HEK293 (cell line): ENCODE results near the gene THBS1.
A peak's percentile ranks its signal among the peaks of the same experiment; 100 is the strongest.

Experiments used
- CTCF ChIA-PET: fragments of 350-600 bp; formaldehyde crosslinking; extraction: SDS; loops from one replicate; lab custom pipeline; 2021; ENCODE audit warnings: antibody characterized with exemption; lab: Yijun Ruan, JAX
- POLR2A ChIA-PET: fragments of 300-600 bp; formaldehyde crosslinking; extraction: SDS; loops from one replicate; lab custom pipeline; 2020; ENCODE audit warnings: antibody characterized with exemption, inconsistent platforms; lab: Yijun Ruan, JAX
- H3K27ac ChIP-seq: fragments of 200-500 bp; sonication (Bioruptor generic); 2 replicates; pipeline ENCODE4 v1.5.1; 2014; ENCODE audit warnings: low read depth, low read length, control low read depth, inconsistent platforms; ENCODE audit errors: extremely low read depth
- H3K36me3 ChIP-seq, 2 experiments: fragments of 200-500 bp in 1 of 2; sonication (Bioruptor generic) in 1 of 2; 1 replicate in 1 of 2; 2 replicates in 1 of 2; pipeline ENCODE4 v1.5.1; 2014 to 2017; ENCODE audit warnings: inconsistent platforms in 2 of 2, low read length in 2 of 2; ENCODE audit not compliant: control insufficient read depth in 2 of 2, insufficient read depth in 1 of 2
- H3K4me1 ChIP-seq: fragments of 200-500 bp; sonication (Bioruptor generic); 2 replicates; pipeline ENCODE4 v1.5.1; 2014; ENCODE audit warnings: mild to moderate bottlenecking, low read length, inconsistent platforms; ENCODE audit not compliant: control insufficient read depth, insufficient read depth
- H3K4me3 ChIP-seq: 2 replicates; pipeline ENCODE4 v1.5.1; 2011; ENCODE audit warnings: low read depth, mild to moderate bottlenecking, control low read depth, low read length, moderate library complexity
- H3K9me3 ChIP-seq: fragments of 200-500 bp; sonication (Bioruptor generic); 2 replicates; pipeline ENCODE4 v1.5.1; 2014; ENCODE audit warnings: low read depth, low read length, inconsistent platforms; ENCODE audit not compliant: control insufficient read depth, insufficient read depth
- ZBTB17 ChIP-seq: fragments of 450-650 bp; formaldehyde crosslinking; IDR thresholded peaks from 2 replicates; pipeline ENCODE4 v1.5.1; 2016; ENCODE audit warnings: missing biosample characterization, missing genetic modification characterization
- ZNF112 ChIP-seq: fragments of 450-650 bp; formaldehyde crosslinking; IDR thresholded peaks from 2 replicates; pipeline ENCODE4 v1.5.0; 2017; ENCODE audit warnings: missing biosample characterization, missing genetic modification characterization
- ZNF221 ChIP-seq: fragments of 450-650 bp; formaldehyde crosslinking; IDR thresholded peaks from 2 replicates; pipeline ENCODE4 v1.5.1; 2017; ENCODE audit warnings: missing biosample characterization, missing genetic modification characterization, borderline replicate concordance
- ZNF404 ChIP-seq: fragments of 450-650 bp; formaldehyde crosslinking; IDR thresholded peaks from 2 replicates; pipeline ENCODE4 v1.5.1; 2017; ENCODE audit warnings: missing biosample characterization, missing genetic modification characterization
- ZNF560 ChIP-seq: fragments of 450-650 bp; formaldehyde crosslinking; IDR thresholded peaks from 2 replicates; pipeline ENCODE4 v1.5.1; 2017; ENCODE audit warnings: missing biosample characterization, missing genetic modification characterization, borderline replicate concordance
- ZNF621 ChIP-seq: fragments of 450-650 bp; formaldehyde crosslinking; IDR thresholded peaks from 2 replicates; pipeline ENCODE4 v1.5.1; 2017; ENCODE audit warnings: missing biosample characterization, missing genetic modification characterization
- ZNF654 ChIP-seq: fragments of 450-650 bp; formaldehyde crosslinking; IDR thresholded peaks from 2 replicates; pipeline ENCODE4 v1.5.1; 2016; ENCODE audit warnings: low read depth, missing biosample characterization, missing genetic modification characterization
- TF ChIP-seq, protein P1 (sequence below): fragments of 450-650 bp; formaldehyde crosslinking; IDR thresholded peaks from 2 replicates; pipeline ENCODE4; 2016; ENCODE audit warnings: missing biosample characterization, missing genetic modification characterization
- TF ChIP-seq, protein P2 (sequence below): fragments of 450-650 bp; formaldehyde crosslinking; IDR thresholded peaks from 2 replicates; pipeline ENCODE4 v1.5.0; 2017; ENCODE audit warnings: missing biosample characterization, missing genetic modification characterization, borderline replicate concordance

The THBS1 gene

DNA sequence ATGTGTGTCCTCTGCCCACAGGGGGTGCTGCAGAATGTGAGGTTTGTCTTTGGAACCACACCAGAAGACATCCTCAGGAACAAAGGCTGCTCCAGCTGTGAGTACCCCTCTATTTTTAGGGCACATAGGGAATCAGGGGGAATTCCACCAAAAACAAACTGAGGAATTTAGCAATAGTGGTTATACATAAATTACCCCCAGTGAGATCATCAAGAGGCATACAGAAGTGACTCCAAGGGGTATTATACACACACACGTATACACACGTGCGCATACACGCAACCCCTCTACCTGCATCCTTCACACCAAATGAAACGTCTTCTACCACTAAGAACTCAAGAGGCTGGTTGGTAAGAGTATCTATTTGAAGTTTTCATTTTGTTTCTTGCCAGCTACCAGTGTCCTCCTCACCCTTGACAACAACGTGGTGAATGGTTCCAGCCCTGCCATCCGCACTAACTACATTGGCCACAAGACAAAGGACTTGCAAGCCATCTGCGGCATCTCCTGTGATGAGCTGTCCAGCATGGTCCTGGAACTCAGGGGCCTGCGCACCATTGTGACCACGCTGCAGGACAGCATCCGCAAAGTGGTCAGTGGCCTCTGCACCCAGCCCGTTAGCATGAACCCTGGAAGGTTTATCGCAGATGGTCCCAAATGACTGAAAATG, 2.9 kb downstream of the THBS1 start:
- ChIA-PET CTCF (interaction anchor here (1.4 kb wide), 1 partner anchor 101 kb away, joined by 3 read pairs; no protein-coding TSS in a partner anchor), POLR2A (no interaction called here)
- H3K4me1 ChIP-seq, result no peaks in the 10 kb centered on the region
- H3K4me3 ChIP-seq, result no peak overlapping the region
- H3K9me3 ChIP-seq, result no peaks in the 10 kb centered on the region
- no peak overlapping the region for H3K27ac ChIP-seq
- peaks cover 0 to 9% of the 10 kb centered on the region in 2 experiments; a peak in 1 of 3 replicates for H3K36me3 ChIP-seq
- TF ChIP-seq ZNF654 (tag by site-specific recombination) (0 out of 2 replicates have a peak, but pooled peaks have one; percentile 3), ZNF560 (tag by site-specific recombination) (no peak)

- H3K4me3 ChIP-seq, result no peak overlapping the region
- POLR2A ChIA-PET, result no interaction called here
- H3K9me3 ChIP-seq, result no peaks in the 10 kb centered on the region
- CTCF ChIA-PET, result interaction anchor here (1.4 kb wide), 1 partner anchor 100 kb away, joined by 3 read pairs; no protein-coding TSS in a partner anchor
- H3K4me1 ChIP-seq, result no peaks in the 10 kb centered on the region
- H3K27ac ChIP-seq, result no peak overlapping the region
- no peak for TF ChIP-seq ZNF404 (tag by site-specific recombination)
- TF ChIP-seq, all 188 proteins: peak for 0
- peaks cover 0 to 11% of the 10 kb centered on the region in 2 experiments; a peak in 1 of 3 replicates for H3K36me3 ChIP-seq
Measured at GRCh38 chr15:39584266-39584659, 3.4 kb downstream of the THBS1 start.

- TF ChIP-seq, protein P1, sequence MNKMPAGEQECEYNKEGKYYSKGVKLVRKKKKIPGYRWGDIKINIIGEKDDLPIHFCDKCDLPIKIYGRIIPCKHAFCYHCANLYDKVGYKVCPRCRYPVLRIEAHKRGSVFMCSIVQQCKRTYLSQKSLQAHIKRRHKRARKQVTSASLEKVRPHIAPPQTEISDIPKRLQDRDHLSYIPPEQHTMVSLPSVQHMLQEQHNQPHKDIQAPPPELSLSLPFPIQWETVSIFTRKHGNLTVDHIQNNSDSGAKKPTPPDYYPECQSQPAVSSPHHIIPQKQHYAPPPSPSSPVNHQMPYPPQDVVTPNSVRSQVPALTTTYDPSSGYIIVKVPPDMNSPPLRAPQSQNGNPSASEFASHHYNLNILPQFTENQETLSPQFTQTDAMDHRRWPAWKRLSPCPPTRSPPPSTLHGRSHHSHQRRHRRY (tag by site-specific recombination), result no peak
- TF ChIP-seq, protein P2, sequence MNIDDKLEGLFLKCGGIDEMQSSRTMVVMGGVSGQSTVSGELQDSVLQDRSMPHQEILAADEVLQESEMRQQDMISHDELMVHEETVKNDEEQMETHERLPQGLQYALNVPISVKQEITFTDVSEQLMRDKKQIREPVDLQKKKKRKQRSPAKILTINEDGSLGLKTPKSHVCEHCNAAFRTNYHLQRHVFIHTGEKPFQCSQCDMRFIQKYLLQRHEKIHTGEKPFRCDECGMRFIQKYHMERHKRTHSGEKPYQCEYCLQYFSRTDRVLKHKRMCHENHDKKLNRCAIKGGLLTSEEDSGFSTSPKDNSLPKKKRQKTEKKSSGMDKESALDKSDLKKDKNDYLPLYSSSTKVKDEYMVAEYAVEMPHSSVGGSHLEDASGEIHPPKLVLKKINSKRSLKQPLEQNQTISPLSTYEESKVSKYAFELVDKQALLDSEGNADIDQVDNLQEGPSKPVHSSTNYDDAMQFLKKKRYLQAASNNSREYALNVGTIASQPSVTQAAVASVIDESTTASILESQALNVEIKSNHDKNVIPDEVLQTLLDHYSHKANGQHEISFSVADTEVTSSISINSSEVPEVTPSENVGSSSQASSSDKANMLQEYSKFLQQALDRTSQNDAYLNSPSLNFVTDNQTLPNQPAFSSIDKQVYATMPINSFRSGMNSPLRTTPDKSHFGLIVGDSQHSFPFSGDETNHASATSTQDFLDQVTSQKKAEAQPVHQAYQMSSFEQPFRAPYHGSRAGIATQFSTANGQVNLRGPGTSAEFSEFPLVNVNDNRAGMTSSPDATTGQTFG (tag by site-specific recombination), result no peak
- TF ChIP-seq ZNF621, result no peak
- no peak for TF ChIP-seq ZNF221 (tag by site-specific recombination)
- Histone ChIP-seq H3K4me1 (no peaks in the 10 kb centered on the region), H3K36me3 (peaks cover 0 to 11% of the 10 kb centered on the region in 2 experiments; a peak in 1 of 3 replicates), H3K27ac (no peak overlapping the region), H3K9me3 (no peaks in the 10 kb centered on the region), H3K4me3 (no peak overlapping the region)
- CTCF ChIA-PET, result interaction anchor here (0.6 to 1.3 kb wide), 2 partner anchors 172 to 417 kb away, joined by 3 to 5 read pairs; no protein-coding TSS in a partner anchor
- POLR2A ChIA-PET, result no interaction called here
Measured at GRCh38 chr15:39584662-39585388, 3.9 kb downstream of the THBS1 start.

- no peak overlapping the region for H3K4me3 ChIP-seq
- no peaks in the 10 kb centered on the region for H3K9me3 ChIP-seq
- no peak for TF ChIP-seq ZBTB17 (tag by site-specific recombination)
- TF ChIP-seq ZNF112 (tag by site-specific recombination), result no peak
- POLR2A ChIA-PET, result no interaction called here
- no peaks in the 10 kb centered on the region for H3K4me1 ChIP-seq
- no peak overlapping the region for H3K27ac ChIP-seq
- CTCF ChIA-PET, result interaction anchor here (0.6 to 1.3 kb wide), 3 partner anchors 171 to 1216 kb away, joined by 3 to 5 read pairs (median 3); no protein-coding TSS in a partner anchor
- H3K36me3 ChIP-seq, result peaks cover 0 to 11% of the 10 kb centered on the region in 2 experiments; a peak in 1 of 3 replicates
Measured at GRCh38 chr15:39585389-39585841, 4.5 kb downstream of the THBS1 start.
